ENCODE data around the gene MBOAT7.
A peak's percentile ranks its signal among the peaks of the same experiment; 100 is the strongest.

MBOAT7 gene

DNA sequence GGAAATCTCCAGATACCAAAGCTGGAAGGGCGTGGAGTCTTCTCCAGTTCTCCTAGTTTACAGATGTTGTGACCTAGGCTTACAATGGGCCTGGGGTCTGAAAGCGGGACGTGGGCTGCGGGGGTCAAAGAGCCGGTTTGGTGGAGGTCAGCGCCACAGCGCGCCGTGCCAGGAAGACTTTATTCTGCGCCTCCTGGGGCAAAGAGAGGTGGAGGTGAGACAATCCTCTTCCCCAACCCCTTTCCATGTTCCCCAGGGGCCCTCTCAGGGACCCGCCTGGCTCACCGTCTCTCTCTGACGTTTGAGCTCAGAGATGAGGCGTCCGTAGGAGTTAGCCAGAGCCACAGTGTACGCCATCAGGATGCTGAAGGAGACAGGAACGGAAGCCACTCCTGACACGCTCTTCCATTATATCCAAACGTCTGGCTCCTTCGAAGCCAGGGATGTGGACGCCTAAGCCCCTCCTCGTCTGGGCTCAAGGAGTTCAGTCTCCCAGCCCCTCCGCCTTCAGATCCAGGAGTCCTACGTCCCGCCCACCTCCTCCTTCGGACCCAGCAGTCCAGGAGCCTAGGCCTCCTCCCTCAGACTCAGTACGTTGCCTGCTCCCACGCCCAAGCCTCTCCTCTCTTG, 29.1 kb downstream of the MBOAT7 start:
- no peak for DNase-seq

DNA sequence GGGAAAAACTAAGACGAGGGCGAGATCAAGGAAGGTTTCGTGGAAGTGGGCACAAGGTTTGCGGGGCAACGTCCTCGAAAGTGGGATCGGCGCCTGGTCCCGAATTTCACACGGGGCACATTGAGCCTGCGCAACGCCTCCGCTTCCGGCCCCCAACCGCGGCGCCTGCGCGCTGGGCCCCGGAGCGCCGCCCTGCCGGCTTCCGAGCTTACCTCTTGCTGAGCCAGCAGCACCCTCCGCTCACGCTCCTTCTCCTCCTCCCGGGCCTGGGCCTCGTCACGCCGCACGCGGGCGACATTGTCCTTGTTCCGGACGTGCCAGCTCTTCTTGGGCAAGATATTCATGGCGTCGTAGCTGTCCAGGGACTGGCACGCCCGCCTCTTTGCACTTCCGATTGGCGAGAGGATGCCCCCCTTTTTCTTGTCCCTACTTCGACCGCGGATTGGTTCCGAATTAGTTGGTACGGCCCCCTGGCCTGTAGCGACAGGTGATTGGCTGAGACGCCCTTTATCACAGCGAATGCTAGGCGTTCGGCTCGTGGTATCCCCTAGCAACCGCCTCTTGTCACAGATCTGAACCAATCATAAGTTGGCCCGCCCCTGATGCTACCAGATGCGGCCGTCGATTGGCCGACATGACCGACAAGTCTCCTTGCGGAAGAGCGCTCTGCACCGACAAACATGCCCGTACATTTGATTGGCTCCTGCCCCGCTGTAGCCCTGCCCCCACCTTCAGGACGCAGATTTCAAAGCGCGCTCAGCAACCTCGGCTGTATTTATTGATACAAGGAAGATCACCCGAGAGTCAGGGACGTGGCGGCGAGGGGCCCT, 29.8 kb downstream of the MBOAT7 start, which contains the start of gene LENG1:
Gene LENG1, minus strand, starts transcription at position 370 of the 830 bp plus-strand sequence. Its CDS starts 26 bp downstream, at position 344.
- peak; percentile 99 to 100 for DNase-seq

DNA sequence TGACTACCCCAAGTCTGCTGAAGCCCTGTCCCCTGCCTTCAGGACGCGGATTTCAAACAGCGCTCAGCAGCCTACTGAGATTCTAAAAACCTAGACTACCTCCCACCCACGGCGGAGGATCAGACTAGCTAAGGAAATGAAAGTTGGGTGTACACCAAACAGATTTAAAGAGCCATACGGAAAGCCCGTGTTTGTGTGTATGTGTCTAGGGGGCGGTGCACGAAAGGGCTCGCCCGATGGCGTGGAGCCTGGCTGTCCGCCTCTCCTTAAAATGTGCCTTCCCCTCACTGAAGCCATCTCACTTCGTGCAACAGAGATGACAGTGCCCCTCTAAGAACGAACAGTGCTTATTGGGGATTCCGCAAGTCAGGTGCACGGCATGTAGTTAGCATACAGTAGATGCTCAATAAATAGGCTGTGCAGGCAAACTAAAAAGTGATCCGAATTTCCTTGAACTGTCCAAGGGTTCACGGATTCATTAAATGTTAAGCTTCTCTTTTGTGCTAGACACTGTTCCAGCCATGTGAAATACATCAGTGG, 30.5 kb downstream of the MBOAT7 start:
- DNase-seq: no peak

DNA sequence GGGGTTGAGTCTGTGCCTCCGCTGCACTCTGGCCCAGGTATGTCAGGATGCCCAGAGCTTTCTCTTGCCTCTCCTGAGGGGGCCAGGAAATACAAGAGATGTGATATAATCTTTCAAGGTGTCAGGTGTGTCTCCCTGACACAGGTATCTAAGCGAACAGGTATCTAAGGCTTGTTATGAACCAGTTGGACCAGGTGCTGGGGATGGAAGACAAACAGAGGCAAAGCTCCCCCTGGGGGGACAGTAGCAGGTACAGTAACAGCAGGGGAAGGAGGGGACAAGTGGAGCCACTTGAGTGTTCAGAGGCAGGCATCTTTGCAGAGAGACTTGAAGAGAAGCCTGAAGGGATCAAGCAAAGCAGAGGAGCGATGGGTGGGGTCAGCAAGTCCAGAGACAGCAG, 32.4 kb downstream of the MBOAT7 start:
- no peak for DNase-seq

DNA sequence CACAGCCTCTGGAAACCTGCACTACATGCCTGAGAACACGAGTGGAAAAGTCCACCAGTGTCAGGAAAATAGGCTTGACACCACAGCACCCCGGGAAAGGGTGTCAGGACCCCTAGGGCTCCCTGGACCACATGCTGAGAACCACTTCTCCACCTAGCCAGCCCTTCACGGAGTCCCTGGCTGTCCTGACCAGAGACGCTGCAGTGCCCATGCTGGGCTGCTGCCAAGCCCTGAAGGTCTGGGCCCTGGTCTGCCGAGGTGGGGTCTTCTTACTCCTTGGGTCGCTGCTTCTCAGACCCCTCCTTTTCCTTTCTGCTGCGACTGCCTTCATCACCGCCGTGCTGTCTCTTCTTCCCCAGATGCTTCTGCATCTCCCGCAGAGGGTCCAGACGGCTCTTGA, 32.9 kb downstream of the MBOAT7 start:
- DNase-seq: no peak

DNA sequence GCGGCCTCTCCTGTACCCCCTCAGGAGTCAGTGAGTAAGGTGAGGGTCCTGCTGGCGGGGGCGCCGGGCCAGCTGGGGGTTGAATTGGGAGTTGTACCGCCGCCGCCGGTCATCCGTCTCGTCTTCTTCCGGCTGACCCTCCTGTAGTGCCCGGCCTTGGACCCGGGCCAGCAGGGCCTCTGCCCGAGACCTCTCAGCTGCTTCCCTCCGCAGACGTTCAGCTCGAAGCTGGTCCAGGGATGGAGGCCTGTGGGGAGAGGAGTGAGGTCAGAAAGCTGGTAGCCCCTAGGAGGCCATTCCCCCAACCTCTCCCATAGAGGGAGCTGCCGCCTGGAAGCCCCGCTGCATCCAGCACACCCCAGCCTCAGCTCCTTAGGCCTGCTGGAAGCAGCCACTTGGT, 33.7 kb downstream of the MBOAT7 start:
- no peak for DNase-seq

DNA sequence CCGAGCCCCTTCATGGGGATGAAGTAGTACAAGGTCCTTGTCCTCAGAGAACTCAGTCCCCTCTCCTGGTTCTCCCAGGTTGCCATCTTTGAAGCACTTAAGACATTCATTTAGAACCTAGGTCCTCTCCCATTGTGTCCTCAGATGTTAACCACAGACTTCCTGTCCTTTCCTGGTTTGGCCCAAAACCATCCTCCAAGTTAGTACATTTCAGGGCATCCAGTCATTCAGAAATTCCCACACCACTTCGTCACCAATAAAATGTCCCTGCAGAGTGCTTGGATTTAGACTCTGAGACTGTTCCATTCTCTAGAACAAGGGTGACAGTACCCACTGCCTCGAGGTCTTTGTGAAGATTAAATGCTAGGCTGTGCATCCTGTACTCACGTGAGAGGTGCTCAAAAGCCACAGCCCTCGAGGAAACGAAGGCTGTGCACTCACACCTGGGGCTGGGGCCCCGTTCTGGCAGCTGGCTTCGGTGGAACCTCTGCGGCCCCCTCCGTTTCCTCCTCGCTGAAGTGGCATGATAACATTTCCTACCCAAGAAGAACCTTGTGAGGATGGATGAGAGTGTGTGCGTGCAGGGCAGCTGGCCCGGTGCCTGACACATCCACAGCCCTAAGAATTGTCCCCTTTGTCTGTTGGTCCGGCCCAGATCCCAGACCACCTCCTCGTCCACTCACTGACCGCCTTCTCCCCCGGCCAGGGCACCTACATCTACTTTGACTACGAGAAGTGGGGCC, 34.6 kb downstream of the MBOAT7 start:
- DNase-seq: no peak

DNA sequence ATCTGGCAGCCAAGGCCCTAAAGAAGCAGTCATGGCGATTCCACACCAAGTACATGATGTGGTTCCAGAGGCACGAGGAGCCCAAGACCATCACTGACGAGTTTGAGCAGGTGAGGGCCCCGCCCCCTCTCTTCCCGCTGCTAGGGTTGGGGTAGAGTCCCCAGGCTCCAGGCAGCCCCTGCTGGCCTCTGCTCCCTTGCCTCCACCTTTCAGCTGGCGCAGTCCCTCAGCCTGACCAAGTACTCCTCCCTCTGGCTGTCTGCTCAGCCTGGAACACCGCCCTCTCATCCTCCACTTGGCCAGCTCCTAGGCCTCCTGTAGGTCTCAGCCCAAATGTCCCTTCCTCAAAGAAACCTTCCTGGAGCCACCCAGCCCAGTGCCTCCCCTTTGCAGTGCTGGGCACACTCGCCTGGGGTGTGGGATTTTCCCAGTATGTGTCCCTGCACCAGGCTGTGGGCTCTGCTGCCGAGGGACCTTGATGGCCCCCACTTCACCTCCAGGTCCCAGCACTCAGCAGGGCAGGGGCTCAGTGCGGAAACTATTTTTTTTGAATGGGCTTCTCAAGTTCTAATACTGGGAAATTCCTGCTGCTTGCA, 35.6 kb downstream of the MBOAT7 start:
- DNase-seq: no peak

DNA sequence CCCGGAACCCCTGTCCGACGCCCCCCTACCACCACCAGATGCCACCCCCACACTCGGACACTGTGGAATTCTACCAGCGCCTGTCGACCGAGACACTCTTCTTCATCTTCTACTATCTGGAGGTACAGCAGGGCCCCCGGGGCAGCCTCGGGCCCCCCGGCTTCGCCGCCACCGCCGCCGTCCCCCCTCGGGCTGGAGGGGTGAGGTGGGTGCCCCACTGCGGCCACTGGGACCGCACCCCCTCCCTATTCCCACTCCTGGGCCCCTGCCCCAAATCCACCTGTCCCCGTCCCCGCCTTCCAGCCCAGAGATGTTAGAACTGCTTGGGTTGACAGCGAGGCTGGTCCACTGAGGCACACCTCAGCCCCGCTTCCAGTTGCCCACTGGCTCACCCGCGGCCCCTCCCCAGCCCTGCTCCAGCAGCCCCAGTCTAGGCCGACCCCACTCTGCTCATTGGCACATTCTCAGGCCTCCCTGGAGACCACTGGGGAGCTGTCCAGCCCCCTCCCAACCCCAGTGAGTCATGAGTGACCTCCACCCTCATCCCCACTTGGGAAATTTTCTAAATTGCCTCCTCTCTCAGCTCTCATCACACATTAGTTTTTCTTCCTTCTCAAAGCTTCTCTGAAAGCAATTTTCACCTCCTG, 36.4 kb downstream of the MBOAT7 start:
- DNase-seq: no peak

DNA sequence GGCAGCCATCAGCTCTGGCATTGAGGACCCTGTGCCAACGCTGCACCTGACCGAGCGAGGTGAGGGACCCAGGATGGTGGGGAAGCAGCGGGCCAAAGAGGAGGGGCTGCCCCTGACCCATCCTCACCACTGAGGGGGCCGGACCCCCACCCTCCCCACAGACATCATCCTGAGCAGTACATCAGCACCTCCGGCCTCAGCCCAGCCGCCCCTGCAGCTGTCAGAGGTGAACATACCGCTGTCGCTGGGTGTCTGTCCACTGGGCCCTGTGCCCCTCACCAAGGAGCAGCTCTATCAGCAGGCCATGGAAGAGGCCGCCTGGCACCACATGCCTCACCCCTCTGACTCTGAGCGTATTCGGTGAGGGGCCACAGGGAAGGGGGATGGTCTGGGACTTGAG, 37.1 kb downstream of the MBOAT7 start:
- no peak for DNase-seq

DNA sequence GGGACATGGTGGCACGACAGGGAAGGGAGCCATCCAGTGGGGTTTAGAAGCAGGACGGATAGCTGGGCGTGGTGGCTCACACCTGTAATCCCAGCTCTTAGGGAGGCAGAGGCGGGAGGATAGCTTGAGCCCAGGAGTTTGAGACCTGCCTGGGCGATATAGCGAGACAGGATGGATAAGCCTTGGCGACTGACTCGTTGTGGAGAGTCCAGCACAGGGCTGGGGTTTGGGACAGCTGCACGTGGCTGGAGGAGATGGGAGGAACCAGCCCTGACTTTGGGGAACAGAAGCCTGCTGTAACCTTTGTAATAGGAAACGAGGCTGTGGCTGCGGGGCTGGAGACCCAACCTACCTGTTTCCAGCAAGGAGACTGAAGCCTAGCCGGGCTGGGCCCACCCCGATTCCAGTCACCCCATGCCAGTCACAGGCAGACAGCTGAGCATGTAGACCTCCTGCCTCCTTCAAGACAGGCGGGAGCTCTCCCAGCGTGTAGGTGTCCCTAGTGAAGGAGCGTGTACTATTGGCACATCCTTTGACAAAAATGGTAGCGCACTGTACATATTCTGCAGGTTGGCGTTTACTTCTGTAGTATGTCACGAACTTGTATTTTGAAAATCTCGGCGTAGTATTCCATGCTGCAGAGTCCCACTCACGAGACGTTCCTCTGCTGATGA, 37.9 kb downstream of the MBOAT7 start:
- DNase-seq: no peak

DNA sequence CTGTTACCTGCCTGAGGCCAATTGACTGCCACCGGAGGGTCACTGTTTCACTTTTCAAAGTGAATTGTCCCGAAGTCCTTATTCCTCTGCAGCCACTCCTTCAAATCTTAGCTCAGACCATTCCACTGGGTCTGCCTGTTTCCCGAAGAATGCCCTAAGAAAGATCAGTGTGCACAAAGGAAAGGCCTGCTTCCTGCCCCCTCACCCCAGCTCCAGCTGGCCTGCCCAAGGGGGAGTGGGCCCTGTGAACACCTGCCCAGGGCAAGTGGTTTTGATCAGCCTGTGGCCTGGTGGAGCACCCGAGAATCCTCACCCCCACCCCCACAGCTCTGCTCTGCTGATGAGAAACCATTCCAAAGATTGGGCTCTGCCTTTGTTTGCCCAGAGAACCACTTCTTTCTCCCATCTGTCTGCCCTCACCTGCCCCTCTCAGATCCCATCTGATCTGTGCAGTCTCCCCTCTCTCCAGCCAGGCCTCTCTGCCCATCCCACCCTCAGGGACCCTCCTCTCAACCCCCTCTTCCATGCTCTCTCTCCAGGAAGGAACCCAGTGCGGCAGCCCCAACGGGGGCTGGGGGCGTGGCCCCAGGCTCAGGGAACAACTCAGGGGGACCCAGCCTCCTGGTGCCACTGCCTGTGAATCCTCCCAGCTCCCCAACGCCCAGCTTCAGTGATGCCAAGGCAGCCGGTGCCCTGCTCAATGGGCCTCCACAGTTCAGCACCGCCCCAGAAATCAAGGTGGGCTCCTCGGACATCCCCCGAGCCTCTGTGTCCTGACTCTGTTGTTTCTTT, 40.2 kb downstream of the MBOAT7 start:
- DNase-seq: no peak

DNA sequence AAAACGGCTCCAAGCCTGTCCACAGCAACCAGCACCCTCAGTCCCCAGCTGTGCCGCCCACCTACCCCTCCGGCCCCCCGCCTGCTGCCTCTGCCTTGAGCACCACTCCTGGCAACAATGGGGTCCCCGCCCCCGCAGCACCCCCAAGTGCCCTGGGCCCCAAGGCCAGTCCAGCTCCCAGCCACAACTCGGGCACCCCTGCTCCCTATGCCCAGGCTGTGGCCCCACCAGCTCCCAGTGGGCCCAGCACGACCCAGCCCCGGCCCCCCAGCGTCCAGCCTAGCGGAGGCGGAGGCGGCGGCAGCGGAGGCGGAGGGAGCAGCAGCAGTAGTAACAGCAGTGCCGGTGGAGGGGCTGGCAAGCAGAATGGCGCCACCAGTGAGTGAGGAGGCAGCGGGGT, 41.2 kb downstream of the MBOAT7 start:
- no peak for DNase-seq

DNA sequence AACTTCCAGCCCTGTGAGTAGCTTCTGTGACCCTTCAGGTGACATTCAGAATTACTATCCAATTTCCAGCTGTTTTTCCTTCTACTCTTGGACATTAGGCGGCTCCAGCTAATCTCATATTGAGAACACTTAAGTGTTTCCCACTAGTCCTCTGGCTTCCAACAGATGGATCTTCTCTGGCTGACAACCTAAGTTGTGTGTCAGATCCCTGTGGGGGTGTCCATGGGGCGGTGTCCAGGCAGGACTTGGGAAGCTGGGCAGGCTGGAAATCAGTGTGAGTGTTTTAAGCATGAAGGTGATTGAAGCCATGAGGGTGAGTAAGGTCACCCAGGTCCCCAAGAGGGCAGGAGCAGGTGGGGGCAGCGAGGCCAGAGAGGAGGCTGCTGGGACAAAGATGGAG, 41.7 kb downstream of the MBOAT7 start:
- no peak for DNase-seq

DNA sequence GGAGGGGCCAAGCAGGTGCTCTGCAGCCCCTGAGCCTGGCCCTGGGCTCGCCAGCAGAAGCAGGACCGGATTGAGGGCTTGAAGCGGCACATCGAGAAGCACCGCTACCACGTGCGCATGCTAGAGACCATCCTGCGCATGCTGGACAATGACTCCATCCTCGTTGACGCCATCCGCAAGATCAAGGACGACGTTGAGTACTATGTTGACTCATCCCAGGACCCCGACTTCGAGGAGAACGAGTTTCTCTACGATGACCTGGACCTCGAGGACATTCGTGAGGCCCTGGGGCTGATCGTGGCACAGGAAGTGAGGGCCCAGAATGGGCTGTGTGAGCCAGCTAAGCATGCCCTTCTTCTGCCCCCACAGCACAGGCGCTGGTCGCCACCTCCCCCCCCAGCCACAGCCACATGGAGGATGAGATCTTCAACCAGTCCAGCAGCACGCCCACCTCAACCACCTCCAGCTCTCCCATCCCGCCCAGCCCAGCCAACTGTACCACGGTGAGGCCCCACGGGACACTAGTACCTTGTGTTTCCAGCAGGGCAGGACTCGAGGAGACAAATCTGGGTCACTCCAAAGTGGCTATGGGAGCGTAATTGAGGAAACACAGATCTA, 43.7 kb downstream of the MBOAT7 start:
- no peak for DNase-seq

DNA sequence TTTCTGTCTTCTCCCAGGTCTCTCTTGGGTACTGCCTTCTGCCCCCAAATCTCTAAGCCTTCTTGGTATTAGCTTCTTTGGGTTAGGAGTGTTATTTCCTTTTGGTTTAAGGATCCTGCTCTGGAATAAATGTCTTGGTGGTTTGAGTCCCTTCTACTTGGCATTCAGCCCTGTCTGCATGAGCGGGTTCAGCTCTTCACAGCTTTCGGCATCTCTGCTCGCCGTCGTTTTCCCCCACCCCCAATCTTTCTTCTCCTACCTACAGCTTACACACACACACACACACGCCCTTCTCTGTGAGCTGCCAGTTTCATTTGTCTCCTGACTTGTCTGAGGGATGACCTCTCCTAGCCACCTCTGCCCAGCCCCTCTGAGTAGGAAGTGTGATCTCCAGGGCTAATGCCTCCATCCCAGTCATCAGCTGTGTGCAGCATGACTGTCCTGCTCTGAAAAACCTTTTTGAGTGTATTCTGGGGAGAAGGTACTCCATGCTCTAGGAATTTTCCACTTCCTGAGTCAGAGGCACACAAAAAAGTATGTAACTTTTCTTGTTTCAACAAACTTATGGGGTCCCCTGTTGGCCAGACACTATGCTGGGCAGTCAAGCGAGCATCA, 47.1 kb downstream of the MBOAT7 start:
- no peak for DNase-seq

DNA sequence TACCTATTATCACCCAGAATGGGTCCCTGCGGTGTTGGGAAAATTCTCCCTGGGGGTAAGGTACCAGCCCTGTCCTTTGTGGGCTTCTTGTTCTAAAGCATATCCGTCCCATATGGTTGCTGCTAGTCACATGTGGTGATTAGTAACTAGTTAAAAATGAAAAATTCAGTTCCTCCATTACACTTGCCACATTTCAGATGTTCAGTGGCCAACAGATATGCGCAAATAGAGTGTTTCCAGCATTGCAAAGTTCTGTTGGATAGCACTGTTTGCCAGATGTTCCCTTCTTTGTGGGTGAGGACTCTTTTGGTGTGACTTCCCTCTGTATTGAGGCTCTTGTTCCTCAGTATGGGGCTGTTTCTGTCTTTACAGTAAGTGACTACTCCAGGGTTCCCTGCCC, 48.0 kb downstream of the MBOAT7 start:
- no peak for DNase-seq

DNA sequence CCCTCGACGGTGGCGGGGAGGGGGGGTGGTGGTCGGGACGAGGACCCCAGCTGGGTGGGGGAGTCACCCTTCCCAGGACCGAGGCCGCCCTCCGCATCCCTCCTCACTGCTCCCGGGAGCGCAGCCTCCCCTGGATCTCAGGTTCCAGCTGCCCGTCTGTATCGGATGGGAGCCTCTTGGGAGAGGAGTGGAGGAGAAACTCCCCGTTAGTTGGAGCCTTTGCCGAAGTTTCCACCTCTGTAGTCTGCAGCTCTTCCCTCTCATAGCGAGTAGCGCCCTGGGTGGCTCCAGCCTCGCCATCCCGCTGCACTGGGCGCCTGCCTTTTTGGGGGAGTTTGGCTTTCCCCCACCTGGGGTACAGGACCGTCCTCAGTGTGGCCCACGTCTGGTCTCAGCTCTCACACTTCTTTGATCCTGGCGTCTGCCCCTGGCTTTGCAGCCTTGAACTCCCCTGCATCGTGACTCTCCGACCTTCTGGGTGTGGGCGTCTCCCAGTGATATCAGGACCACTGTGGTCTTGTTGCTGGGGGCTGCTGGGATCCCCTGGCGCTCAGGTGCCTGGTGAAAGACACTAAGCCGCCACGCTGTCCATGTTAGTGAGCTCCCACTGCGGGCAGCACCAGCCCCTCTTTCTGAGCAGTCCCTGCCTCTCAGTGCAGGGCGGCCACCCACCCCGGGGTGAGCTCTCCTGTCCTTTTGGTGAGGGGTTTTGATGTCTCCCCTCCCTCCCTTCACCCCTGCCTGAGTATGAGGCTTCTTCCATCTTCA, 50.7 kb downstream of the MBOAT7 start:
- DNase-seq: no peak
